OCI-LY3 (cell line): ENCODE data around the gene EMILIN3.

ENCODE experiments used
- CTCF ChIP-seq: fragments of 200-600, 300-600 bp; sonication (generic); IDR thresholded peaks from 2 replicates; pipeline ENCODE4 v1.5.1; 2014; ENCODE audit warnings: antibody characterized with exemption, low read length, low read depth
- EZH2phosphoT487 ChIP-seq: fragments of 200-600 bp; shearing (Covaris generic); IDR thresholded peaks from 2 replicates; pipeline ENCODE4 v1.6.1; 2018; ENCODE audit warnings: antibody characterized with exemption, mixed run types, low read depth

- TF ChIP-seq EZH2phosphoT487: no peak
- no peak for TF ChIP-seq CTCF
These were observed 29.3 kb upstream of the EMILIN3 start for GRCh38 chr20:41395667-41396664.
